ENCODE results near the gene ALDH8A1.

Gene ALDH8A1

DNA sequence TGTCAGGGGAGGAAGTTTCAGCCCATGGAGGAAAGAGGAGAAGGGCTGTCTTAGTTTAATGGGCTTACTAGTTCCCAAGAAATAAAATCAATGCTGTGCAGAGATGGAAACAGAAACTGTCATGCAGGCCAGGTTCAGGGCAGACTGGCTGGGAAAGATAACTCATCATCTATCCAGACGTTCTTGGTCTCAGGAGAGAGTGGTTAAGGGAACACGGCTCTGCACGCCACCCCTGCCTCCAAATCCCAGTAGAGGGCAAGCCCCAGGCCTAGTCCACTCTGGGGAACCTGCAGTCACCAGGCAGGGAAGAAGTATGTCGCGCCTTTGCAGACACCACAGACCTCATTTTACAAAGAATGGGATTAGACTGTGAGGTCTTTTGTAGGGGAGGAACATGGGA, 12.5 kb downstream of the ALDH8A1 start:
- no peak for TF ChIP-seq GATA1 (IDR thresholded peaks at IDR 0.05; ENCODE audit: low read depth, low read length)
- TF ChIP-seq POLR2A (IDR thresholded peaks at IDR 0.05; ENCODE audit: low read length): no peak
- DNase-seq: no peak

DNA sequence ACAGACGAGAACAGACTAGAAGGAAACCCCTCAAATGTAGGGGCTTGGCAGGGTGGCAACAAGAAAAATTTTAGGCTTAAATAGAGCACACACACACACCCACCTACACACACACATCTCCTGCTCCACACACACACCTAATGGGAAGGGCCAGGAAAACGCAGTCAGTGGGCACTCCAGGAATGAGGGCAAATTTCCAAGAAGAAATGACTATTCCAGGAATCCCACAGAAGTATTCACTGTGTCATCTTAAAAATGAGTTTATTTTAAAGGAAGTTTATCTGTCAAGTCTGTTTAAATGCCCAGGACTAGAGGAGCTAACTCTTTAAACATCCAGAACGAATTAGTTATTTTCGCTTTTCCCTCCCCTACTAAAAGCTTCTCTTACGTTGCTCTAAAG, 13.0 kb downstream of the ALDH8A1 start:
- TF ChIP-seq GATA1 (IDR thresholded peaks at IDR 0.05; ENCODE audit: low read depth, low read length) (no peak), POLR2A (IDR thresholded peaks at IDR 0.05; ENCODE audit: low read length) (no peak)
- no peak for DNase-seq

DNA sequence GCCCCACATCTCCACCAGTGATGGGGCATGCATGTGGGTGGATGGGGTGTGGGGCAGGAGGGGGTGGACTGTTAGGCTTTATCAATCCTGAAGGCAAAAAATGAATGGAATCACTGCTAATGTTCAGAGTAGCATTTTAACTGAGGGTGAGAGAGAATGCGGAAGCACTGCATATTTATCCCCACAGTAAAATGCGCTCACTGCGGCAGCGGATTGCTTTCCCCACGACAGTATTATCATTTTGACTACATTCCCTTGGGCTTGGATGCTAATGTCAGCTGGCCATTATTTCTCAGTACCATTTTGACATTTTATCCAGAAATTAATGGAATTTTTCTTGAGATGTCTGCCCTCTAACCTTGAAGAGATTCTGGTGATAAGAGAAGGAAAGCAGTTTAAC, 13.4 kb downstream of the ALDH8A1 start:
- TF ChIP-seq GATA1 (IDR thresholded peaks at IDR 0.05; ENCODE audit: low read depth, low read length) (no peak), POLR2A (IDR thresholded peaks at IDR 0.05; ENCODE audit: low read length) (no peak)
- DNase-seq: no peak

- no peak for TF ChIP-seq GATA1 (IDR thresholded peaks at IDR 0.05; ENCODE audit: low read depth, low read length)
- no peak for TF ChIP-seq POLR2A (IDR thresholded peaks at IDR 0.05; ENCODE audit: low read length)
Measured at GRCh38 chr6:134934793-134935485, 15.0 kb downstream of the ALDH8A1 start.

GRCh38 chr6:134932535-134933470, 17.1 kb downstream of the ALDH8A1 start:
- TF ChIP-seq GATA1 (IDR thresholded peaks at IDR 0.05; ENCODE audit: low read depth, low read length): no peak
- TF ChIP-seq POLR2A (IDR thresholded peaks at IDR 0.05; ENCODE audit: low read length): no peak

More at GRCh38 chr6:134934793-134935485, 15.0 kb downstream of the ALDH8A1 start:
- DNase-seq: no peak

GRCh38 chr6:134932098-134932497, 17.8 kb downstream of the ALDH8A1 start:
- no peak for TF ChIP-seq GATA1 (IDR thresholded peaks at IDR 0.05; ENCODE audit: low read depth, low read length)
- no peak for TF ChIP-seq POLR2A (IDR thresholded peaks at IDR 0.05; ENCODE audit: low read length)
- no peak for DNase-seq

More at GRCh38 chr6:134932535-134933470, 17.1 kb downstream of the ALDH8A1 start:
- no peak for DNase-seq

- no peak for TF ChIP-seq POLR2A (IDR thresholded peaks at IDR 0.05; ENCODE audit: low read length)
- TF ChIP-seq GATA1 (IDR thresholded peaks at IDR 0.05; ENCODE audit: low read depth, low read length): no peak
- no peak for DNase-seq
Measured at GRCh38 chr6:134930463-134930862, 19.4 kb downstream of the ALDH8A1 start.

DNA sequence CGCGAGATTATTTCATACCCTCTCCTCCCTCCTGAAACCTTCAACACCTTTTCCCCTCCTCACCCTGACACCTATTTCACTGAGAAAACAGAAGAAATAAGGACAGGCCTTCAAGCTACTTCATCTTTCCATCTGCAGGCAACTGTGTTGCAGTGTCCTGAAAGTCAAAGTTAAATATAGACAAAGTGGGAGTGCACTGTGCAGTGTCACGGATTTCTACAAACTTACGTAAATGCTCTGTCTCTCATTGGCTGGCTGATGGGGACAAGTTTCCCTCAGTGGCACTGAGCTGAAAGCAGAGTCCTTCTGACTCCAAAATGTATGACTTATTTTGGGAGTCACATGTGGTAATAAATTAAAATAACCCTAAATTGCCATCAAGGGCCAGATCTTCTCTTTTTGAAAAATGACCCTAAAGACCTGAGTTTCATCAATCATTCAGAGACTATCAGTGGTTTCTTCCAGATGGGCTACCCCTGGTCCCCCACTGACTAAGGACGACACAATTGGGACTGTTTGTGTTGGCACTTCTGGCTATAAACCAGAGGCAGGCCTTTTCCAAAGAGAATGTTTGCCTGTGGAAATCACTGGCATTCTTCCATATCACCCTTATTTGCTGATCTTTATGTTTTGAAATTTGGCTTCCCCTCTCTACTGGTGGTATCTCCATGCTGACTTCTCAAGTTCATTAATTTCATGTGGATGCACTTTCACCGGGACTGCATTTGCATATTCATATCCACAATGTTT, 21.6 kb downstream of the ALDH8A1 start:
- no peak for TF ChIP-seq POLR2A (IDR thresholded peaks at IDR 0.05; ENCODE audit: low read length)
- no peak for TF ChIP-seq GATA1 (IDR thresholded peaks at IDR 0.05; ENCODE audit: low read depth, low read length)
- no peak for DNase-seq

DNA sequence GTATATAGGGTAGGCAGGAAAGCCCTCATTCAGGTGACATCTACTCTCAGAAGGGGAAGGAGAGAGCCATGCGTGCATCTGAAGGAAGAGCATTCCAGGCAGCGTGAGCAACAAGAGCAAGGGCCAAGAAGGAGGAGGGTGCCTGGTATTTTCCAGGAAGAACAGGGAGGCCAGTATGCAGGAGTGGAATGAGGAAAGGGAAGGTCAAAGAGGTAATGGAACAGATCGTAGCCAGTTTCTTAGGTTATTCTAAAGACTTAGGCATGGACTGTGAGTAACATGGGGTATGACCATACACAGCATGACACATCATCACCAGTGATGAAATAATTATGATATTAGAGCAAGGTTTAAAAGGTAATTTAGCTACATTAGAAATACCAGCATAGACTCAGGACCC, 24.1 kb downstream of the ALDH8A1 start:
- TF ChIP-seq POLR2A (IDR thresholded peaks at IDR 0.05; ENCODE audit: low read length): no peak
- TF ChIP-seq GATA1 (IDR thresholded peaks at IDR 0.05; ENCODE audit: low read depth, low read length): no peak
- no peak for DNase-seq

- DNase-seq: no peak
Measured at GRCh38 chr6:134921721-134922261, 28.1 kb downstream of the ALDH8A1 start.

DNA sequence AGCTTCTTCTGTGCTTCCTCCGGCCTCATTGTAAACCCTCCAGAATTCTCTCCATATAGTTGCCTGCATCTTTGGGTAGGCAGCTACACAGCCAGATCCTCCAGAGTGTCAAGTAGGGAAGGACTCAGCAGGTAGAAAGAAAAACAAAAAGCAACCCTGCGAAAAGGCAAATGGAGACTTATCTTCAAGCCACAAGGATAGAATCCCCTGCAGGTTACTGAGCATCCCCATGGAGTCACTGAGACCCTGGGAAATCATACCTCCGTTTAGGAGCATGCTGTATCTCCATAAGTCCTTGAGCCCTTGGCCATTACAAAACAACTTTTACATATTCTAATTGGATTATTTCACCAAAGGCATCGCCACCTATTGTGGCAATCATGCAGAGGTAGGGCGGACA, 28.6 kb downstream of the ALDH8A1 start:
- TF ChIP-seq POLR2A (IDR thresholded peaks at IDR 0.05; ENCODE audit: low read length) (no peak), GATA1 (IDR thresholded peaks at IDR 0.05; ENCODE audit: low read depth, low read length) (no peak)
- DNase-seq: no peak

More at GRCh38 chr6:134921721-134922261, 28.1 kb downstream of the ALDH8A1 start:
- TF ChIP-seq GATA1 (IDR thresholded peaks at IDR 0.05; ENCODE audit: low read depth, low read length) (no peak), POLR2A (IDR thresholded peaks at IDR 0.05; ENCODE audit: low read length) (no peak)

DNA sequence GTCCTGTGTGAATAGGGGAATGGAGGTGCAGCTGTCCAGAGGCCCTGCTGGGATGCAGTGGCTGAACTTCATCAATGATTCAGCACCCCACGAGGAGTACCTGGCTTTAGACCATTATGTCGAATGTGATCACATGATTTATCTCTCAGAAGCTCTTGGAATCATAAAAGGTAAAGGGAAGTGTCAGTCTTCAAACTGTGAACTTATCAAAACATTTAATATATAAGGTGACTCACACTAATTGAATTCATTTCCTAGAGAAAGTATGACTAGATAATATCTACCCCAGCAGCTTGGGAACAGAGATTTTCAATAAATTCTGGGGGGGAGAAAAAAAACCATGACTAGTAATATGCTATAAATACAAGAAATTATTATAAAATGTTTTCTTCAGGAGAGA, 29.5 kb downstream of the ALDH8A1 start:
- no peak for DNase-seq
- TF ChIP-seq POLR2A (IDR thresholded peaks at IDR 0.05; ENCODE audit: low read length) (no peak), GATA1 (IDR thresholded peaks at IDR 0.05; ENCODE audit: low read depth, low read length) (no peak)

- no peak for DNase-seq
- TF ChIP-seq POLR2A (IDR thresholded peaks at IDR 0.05; ENCODE audit: low read length) (no peak), GATA1 (IDR thresholded peaks at IDR 0.05; ENCODE audit: low read depth, low read length) (no peak)
Measured at GRCh38 chr6:134918418-134918961, 31.4 kb downstream of the ALDH8A1 start.

Measured in erythroblast (primary cell).